A673 (cell line): ENCODE data around the gene VAC14. TPM values are rescaled to one million over a fixed set of nuclear protein-coding genes. Genes with fewer than 3 reads are reported as not detected.

ENCODE experiments used
- BruUV-seq: library from RNA; stranded (reverse); fragments of 400-500 nt; replicated peaks from 2 replicates; lab custom pipeline; 2021; lab: Mats Ljungman, UMichigan
- CTCF ChIA-PET: fragments of 300-600 bp; sonication (Branson Sonifier 250); formaldehyde crosslinking; loops from one replicate; lab custom pipeline; 2022; ENCODE audit warnings: antibody characterized with exemption; lab: Charles Lee
- POLR2A ChIA-PET: fragments of 300-600 bp; sonication (Branson Sonifier 250); formaldehyde crosslinking; loops from one replicate; lab custom pipeline; 2022; ENCODE audit warnings: antibody characterized with exemption; ENCODE audit not compliant: low non-redundant PET; lab: Charles Lee
- DNase-seq: peaks from one replicate; pipeline ENCODE4 v3.0.0-alpha.2; 2015; ENCODE audit warnings: low spot score
- H3K27ac ChIP-seq: fragments of 200-600 bp; sonication (generic); 2 replicates; pipeline ENCODE4 v1.5.1; 2016; ENCODE audit warnings: mixed run types, low read depth, mild to moderate bottlenecking, mixed read lengths, antibody characterized with exemption, low read length; ENCODE audit not compliant: poor library complexity, severe bottlenecking
- H3K27me3 ChIP-seq: fragments of 200-600 bp; sonication (generic); replicated peaks from 2 replicates; pipeline ENCODE4 v1.6.1; 2017; ENCODE audit warnings: mixed run types, low read depth, mild to moderate bottlenecking, mixed read lengths, antibody characterized with exemption, low read length; ENCODE audit not compliant: insufficient read depth, poor library complexity
- H3K36me3 ChIP-seq: fragments of 200-600 bp; sonication (generic); 2 replicates; pipeline ENCODE4 v1.6.1; 2016; ENCODE audit warnings: mixed run types, mild to moderate bottlenecking, mixed read lengths, antibody characterized with exemption, low read length; ENCODE audit not compliant: insufficient read depth, poor library complexity, severe bottlenecking
- H3K4me1 ChIP-seq: fragments of 200-600 bp; sonication (generic); 2 replicates; pipeline ENCODE4 v1.6.1; 2017; ENCODE audit warnings: mixed run types, mild to moderate bottlenecking, mixed read lengths, antibody characterized with exemption, low read length; ENCODE audit not compliant: insufficient read depth, poor library complexity, severe bottlenecking
- H3K4me3 ChIP-seq: fragments of 200-600 bp; sonication (generic); 2 replicates; pipeline ENCODE4 v1.5.1; 2016; ENCODE audit warnings: low read depth, mixed run types, mild to moderate bottlenecking, mixed read lengths, low read length; ENCODE audit not compliant: poor library complexity, severe bottlenecking
- H3K9me3 ChIP-seq: fragments of 200-600 bp; sonication (generic); 2 replicates; pipeline ENCODE4 v1.6.1; 2016; ENCODE audit warnings: mixed run types, low read depth, mild to moderate bottlenecking, mixed read lengths, antibody characterized with exemption, low read length; ENCODE audit not compliant: poor library complexity, severe bottlenecking
- CTCF ChIP-seq: fragments of 300-800, 200-600 bp; sonication (generic); conservative IDR thresholded peaks from 2 replicates; pipeline ENCODE4 v1.5.1; 2017; ENCODE audit warnings: low read depth, mild to moderate bottlenecking, antibody characterized with exemption, low read length, moderate library complexity, mixed read lengths
- EZH2 ChIP-seq: fragments of 200-600 bp; sonication (generic); IDR thresholded peaks from 2 replicates; pipeline ENCODE4 v1.6.1; 2017; ENCODE audit warnings: borderline replicate concordance, low read depth, mild to moderate bottlenecking, mixed read lengths, antibody characterized with exemption, low read length; ENCODE audit not compliant: poor library complexity, severe bottlenecking
- intact Hi-C: fragments of 100-400 bp; cut with micrococcal nuclease; formaldehyde crosslinking; loops from one replicate; pipeline ENCODE4 v1.10.0; 2022; ENCODE audit not compliant: unreplicated experiment
- total RNA-seq: library from RNA; stranded (reverse); gene quantifications from 2 replicates; pipeline ENCODE4 v1.2.3, GENCODE V29; 2021

The VAC14 gene
- total RNA-seq, 1 experiment from 2014 or later = 46.6 TPM

DNA sequence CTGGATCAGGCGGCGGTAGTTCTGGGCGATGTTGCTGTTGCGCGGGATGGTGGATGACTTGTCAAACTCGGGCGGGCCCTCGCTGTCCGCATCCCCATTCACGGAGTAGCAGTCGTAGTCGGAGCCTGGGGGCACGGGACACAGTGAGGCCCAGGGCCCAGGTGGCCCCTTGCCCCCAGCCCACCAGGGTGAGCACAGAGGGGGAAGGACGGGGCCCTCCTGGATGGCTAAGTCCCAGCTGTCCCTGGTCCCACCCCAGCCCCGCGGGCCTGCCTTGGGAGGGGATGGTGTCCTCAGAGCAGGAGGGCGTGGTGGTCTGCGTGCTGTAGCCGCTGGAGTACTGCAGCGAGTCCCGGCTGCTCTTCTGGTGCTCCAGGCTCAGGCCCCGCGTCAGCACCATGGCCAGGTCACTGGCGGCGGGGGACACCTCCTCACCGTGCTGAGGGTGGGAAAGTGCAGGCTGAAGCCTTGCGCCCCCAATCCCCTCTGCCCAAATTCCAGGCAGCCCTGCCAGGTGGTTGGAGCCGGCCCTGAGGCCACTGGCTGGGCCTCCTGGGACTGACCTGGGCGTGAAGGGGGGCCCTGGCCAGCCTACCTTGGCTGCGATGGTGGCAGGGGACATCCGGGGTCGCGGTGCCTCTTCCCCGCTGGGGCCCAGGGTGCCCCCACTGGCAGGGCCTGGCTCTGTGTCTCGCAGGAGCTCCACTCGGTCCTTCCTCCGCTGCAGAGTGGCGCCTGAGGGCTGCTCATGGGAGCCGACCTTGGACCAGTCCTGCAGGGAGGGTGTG, 136.4 kb downstream of the VAC14 start:
- H3K4me1 ChIP-seq = no peaks in the 10 kb centered on the region
- H3K36me3 ChIP-seq = peaks cover 49% of the 10 kb centered on the region
- intact Hi-C loops = no loop called here
- DNase-seq = no peak
- ChIA-PET CTCF (no interaction called here), POLR2A (no interaction called here)
- BruUV-seq = no TSS peak
- H3K4me3 ChIP-seq = no peak overlapping the region
- H3K9me3 ChIP-seq = no peaks in the 10 kb centered on the region
- TF ChIP-seq EZH2 = no peak
- H3K27ac ChIP-seq = no peak overlapping the region
- H3K27me3 ChIP-seq = no peaks in the 10 kb centered on the region

GRCh38 chr16:70663524-70664324, 137.2 kb downstream of the VAC14 start:
- Histone ChIP-seq H3K27ac (no peak overlapping the region), H3K4me3 (no peak overlapping the region), H3K36me3 (peaks cover 44% of the 10 kb centered on the region), H3K27me3 (no peaks in the 10 kb centered on the region), H3K4me1 (no peaks in the 10 kb centered on the region), H3K9me3 (no peaks in the 10 kb centered on the region)
- POLR2A ChIA-PET = no interaction called here
- CTCF ChIA-PET = no interaction called here
- no TSS peak for BruUV-seq
- DNase-seq = no peak
- intact Hi-C loops = no loop called here
- TF ChIP-seq CTCF (no peak), EZH2 (no peak)

DNA sequence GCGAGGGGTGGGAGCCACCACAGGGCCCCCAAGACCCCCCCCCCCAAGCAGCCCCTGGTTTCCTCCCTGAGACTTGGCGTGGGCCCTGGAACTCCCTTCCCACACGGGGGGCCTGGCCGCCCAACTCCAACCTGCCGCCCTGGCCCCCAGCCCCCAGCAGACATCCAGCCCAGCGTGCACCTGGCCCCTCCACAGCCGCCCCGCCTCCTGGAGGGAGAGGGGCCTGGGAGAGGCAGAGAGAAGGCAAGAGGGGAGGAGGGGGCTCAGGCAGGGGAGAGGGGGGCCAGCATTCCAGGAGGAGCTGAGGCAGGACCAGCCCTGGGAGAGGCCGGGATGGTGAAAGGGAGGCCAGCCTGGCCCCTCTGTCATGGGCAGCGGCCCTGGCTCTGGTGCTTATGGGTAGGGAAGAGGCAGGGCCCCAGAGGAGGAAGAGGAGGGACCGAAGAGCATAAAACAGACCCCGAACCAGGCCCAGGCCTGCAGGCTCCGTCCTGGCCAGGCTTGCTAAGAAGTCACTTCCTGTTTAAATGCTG, 137.9 kb downstream of the VAC14 start:
- Histone ChIP-seq H3K27me3 (no peaks in the 10 kb centered on the region), H3K4me3 (no peak overlapping the region), H3K27ac (no peak overlapping the region), H3K36me3 (peaks cover 39% of the 10 kb centered on the region), H3K9me3 (no peaks in the 10 kb centered on the region), H3K4me1 (no peaks in the 10 kb centered on the region)
- ChIA-PET POLR2A (no interaction called here), CTCF (no interaction called here)
- intact Hi-C loops = no loop called here
- BruUV-seq = no TSS peak
- no peak for DNase-seq
- no peak for TF ChIP-seq CTCF
